Hepatocyte (in vitro differentiated cells): ENCODE data around the gene C2orf81. TPM values are rescaled to one million over a fixed set of nuclear protein-coding genes. Genes with fewer than 3 reads are reported as not detected.
A peak's percentile ranks its signal among the peaks of the same experiment; 100 is the strongest.

ENCODE experiments used
- DNase-seq: peaks from one replicate; pipeline ENCODE4 v3.0.0-alpha.2; 2016; ENCODE audit warnings: low spot score
- H2AFZ ChIP-seq: fragments of 200-600 bp; sonication (generic); 2 replicates; pipeline ENCODE4 v1.6.0; 2016; ENCODE audit warnings: antibody characterized with exemption, mild to moderate bottlenecking
- H3K27ac ChIP-seq: fragments of 200-600 bp; sonication (generic); 2 replicates; pipeline ENCODE4 v1.5.1; 2016; ENCODE audit warnings: mild to moderate bottlenecking
- H3K27me3 ChIP-seq: fragments of 200-600 bp; sonication (generic); 2 replicates; pipeline ENCODE4 v1.6.1; 2016
- H3K36me3 ChIP-seq: fragments of 200-600 bp; sonication (generic); replicated peaks from 2 replicates; pipeline ENCODE4 v1.5.1; 2016; ENCODE audit warnings: low read depth; ENCODE audit not compliant: insufficient read depth
- H3K4me1 ChIP-seq: fragments of 200-600 bp; sonication (generic); 2 replicates; pipeline ENCODE4 v1.5.1; 2016; ENCODE audit warnings: mild to moderate bottlenecking, moderate library complexity; ENCODE audit not compliant: insufficient read depth
- H3K4me2 ChIP-seq: fragments of 200-600 bp; sonication (generic); 2 replicates; pipeline ENCODE4 v1.6.0; 2016
- H3K4me3 ChIP-seq: fragments of 200-600 bp; sonication (generic); 2 replicates; pipeline ENCODE4 v1.5.1; 2016; ENCODE audit warnings: mild to moderate bottlenecking
- H3K79me2 ChIP-seq: fragments of 200-600 bp; sonication (generic); 2 replicates; pipeline ENCODE4 v1.6.0; 2017; ENCODE audit warnings: mild to moderate bottlenecking
- H3K9me2 ChIP-seq: fragments of 200-600 bp; sonication (generic); replicated peaks from 2 replicates; pipeline ENCODE4 v1.6.0; 2017; ENCODE audit warnings: mild to moderate bottlenecking; ENCODE audit not compliant: insufficient read depth
- H3K9me3 ChIP-seq: fragments of 200-600 bp; sonication (generic); 2 replicates; pipeline ENCODE4 v1.5.1; 2016; ENCODE audit warnings: low read depth, mild to moderate bottlenecking
- H4K20me1 ChIP-seq: fragments of 200-600 bp; sonication (generic); 2 replicates; pipeline ENCODE4 v1.6.0; 2016; ENCODE audit warnings: mild to moderate bottlenecking; ENCODE audit not compliant: insufficient read depth, poor library complexity, severe bottlenecking
- CTCF ChIP-seq: fragments of 200-600 bp; sonication (generic); IDR thresholded peaks from 2 replicates; pipeline ENCODE4 v1.5.1; 2016; ENCODE audit warnings: antibody characterized with exemption, mild to moderate bottlenecking; ENCODE audit not compliant: poor library complexity
- EZH2 ChIP-seq: fragments of 200-600 bp; sonication (generic); IDR thresholded peaks from 2 replicates; pipeline ENCODE4 v1.6.1; 2016; ENCODE audit warnings: antibody characterized with exemption, mild to moderate bottlenecking, borderline replicate concordance
- EZH2phosphoT487 ChIP-seq: fragments of 200-600 bp; sonication (generic); IDR thresholded peaks from one replicate; pipeline ENCODE4 v1.6.1; 2018; ENCODE audit warnings: antibody characterized with exemption, mild to moderate bottlenecking, low read depth, moderate library complexity; ENCODE audit not compliant: unreplicated experiment, severe bottlenecking
- whole genome bisulfite sequencing: methylation state at CpG from one replicate; pipeline ENCODE4 v1.1.6; 2016; ENCODE audit warnings: low lambda C conversion rate; ENCODE audit errors: missing lambda C conversion rate; 5-methylcytosine and 5-hydroxymethylcytosine counted together
- polyA plus RNA-seq: library from polyadenylated mRNA; unstranded; fragments of >200 nt; fragmentation: Nextera tagmentation; extraction: Ambion mirVana; gene quantifications from 2 replicates; pipeline ENCODE4 v1.2.1, GENCODE V29; 2016
- total RNA-seq: library from RNA; depleted of rRNA; stranded (reverse); fragments of >200 nt; gene quantifications from 2 replicates; pipeline ENCODE4 v1.2.3, GENCODE V29; 2014

Gene C2orf81
- total and polyA plus RNA-seq, 2 experiments from 2014 or later, result 0.37 to 0.76 TPM

DNA sequence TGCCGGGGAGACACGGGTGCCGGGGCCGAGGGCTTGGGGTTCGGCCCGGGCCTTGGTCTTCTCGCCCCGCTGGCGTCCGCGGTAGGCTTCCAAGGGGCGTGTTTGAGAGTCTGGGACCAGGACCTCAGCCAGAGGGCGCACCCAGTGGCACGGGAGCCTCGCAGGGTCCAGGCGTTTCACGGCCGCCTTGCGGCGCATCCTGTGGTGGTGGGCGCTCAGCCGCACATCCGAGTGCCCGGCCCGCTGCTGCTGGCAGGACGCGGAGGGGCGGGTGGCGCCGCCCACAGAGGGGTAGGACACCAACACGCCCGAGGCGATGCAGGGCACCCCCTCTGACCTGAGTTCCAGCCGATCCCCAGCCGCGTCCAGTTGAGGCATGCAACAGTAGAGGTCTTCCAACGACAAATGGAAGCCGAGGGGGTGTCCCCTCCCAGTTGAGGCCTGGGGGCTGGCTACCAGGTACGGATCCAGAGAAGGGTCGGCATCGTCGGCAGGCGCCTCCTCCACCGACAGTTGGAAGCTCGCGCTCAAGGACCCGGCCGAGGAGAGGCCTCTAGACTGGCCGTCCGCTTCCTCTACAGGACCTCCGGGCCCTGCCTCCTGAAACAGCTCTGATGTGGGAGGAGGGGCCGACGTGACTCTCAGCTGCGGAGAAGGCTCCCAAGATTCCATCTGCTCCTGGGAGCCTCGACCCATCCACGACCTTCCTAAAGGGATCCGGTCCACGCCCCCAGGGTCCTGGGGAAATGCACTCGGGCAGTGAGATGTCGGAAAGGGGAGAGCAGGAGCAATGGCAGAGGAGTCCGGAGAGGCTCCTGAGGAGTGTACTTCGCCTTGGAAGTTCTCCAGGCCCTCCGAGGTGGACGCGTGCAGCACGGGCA lies 6.3 kb downstream of the C2orf81 start:
- no peaks in the 10 kb centered on the region for H3K27me3 ChIP-seq
- TF ChIP-seq CTCF (no peak), EZH2 (no peak), EZH2phosphoT487 (no peak)
- H4K20me1 ChIP-seq, result no peaks in the 10 kb centered on the region
- no peak for DNase-seq
- no peak overlapping the region for H2AFZ ChIP-seq
- H3K4me3 ChIP-seq, result no peak overlapping the region
- no peaks in the 10 kb centered on the region for H3K9me2 ChIP-seq
- H3K27ac ChIP-seq, result no peak overlapping the region
- H3K4me2 ChIP-seq, result no peak overlapping the region
- H3K36me3 ChIP-seq, result no peaks in the 10 kb centered on the region
- H3K4me1 ChIP-seq, result no peaks in the 10 kb centered on the region
- H3K9me3 ChIP-seq, result no peaks in the 10 kb centered on the region
- WGBS, result 95% methylated on average over 62 of the region's 66 CpGs
- H3K79me2 ChIP-seq, result no peaks in the 10 kb centered on the region

DNA sequence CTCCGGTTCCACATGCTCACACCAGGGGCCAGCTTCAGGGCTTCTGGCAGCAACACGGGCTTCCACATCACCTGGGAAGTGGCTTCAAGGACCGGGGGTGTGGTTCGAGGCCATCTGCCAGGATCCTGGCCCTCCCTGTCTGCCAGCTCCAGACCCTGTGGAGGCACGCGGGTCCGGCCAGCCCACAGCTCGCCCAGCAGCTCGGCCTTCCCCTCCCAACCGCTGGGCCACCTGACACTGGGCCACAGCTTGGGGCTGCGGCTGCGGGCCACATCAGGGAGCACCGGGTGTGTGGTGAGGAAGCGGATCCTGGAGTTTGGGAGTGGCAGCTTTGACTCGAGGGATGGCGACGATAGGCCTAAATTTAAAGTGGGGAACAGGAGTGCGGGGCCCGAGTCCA lies 7.0 kb downstream of the C2orf81 start:
- no peaks in the 10 kb centered on the region for H3K27me3 ChIP-seq
- no peaks in the 10 kb centered on the region for H4K20me1 ChIP-seq
- no peaks in the 10 kb centered on the region for H3K9me3 ChIP-seq
- no peak overlapping the region for H3K4me3 ChIP-seq
- no peak overlapping the region for H3K4me2 ChIP-seq
- no peaks in the 10 kb centered on the region for H3K4me1 ChIP-seq
- no peaks in the 10 kb centered on the region for H3K79me2 ChIP-seq
- TF ChIP-seq EZH2phosphoT487 (no peak), EZH2 (no peak), CTCF (no peak)
- no peak overlapping the region for H3K27ac ChIP-seq
- H2AFZ ChIP-seq, result no peak overlapping the region
- WGBS, result 97% methylated on average over 19 of the region's 19 CpGs
- H3K9me2 ChIP-seq, result no peaks in the 10 kb centered on the region
- no peaks in the 10 kb centered on the region for H3K36me3 ChIP-seq
- DNase-seq, result no peak

DNA sequence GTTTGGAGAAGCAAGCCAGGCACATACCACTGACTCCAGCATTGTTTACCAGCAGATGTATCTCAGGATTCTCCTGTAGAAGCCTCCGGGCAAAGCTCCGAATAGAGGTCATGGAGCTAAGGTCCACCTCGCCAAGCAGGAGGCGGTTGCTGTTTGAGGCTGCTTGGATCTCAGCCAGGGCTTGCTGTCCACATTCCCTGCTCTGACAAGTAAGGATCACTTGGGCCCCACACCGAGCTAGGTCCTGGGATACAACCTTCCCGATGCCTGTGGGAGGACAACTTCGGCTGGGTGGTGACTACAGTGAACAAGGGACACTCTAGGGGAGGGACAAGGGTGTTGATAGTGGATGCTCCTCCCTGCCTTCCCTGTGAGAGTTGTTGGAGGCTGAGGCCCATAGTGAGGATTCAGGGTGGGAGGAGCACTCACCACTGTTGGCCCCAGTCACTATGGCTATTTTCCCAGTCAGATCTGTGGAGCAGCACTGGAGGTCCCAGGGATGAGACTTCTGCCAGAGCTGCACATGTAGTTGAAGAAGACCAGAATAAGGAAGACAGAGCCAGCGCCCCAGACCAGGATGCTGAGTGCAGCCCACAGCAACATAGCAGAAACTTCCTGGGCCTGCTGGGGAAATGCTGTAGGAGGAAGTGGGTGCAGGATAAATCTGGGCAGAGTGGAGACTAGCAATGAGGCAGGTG lies 8.3 kb downstream of the C2orf81 start:
- Histone ChIP-seq H3K36me3 (no peaks in the 10 kb centered on the region), H3K79me2 (no peaks in the 10 kb centered on the region), H2AFZ (no peak overlapping the region), H3K9me2 (no peaks in the 10 kb centered on the region), H3K27me3 (no peaks in the 10 kb centered on the region), H4K20me1 (no peaks in the 10 kb centered on the region), H3K9me3 (no peaks in the 10 kb centered on the region), H3K4me2 (no peak overlapping the region), H3K27ac (no peak overlapping the region), H3K4me3 (no peak overlapping the region), H3K4me1 (no peaks in the 10 kb centered on the region)
- WGBS, result 53% methylated on average over 8 of the region's 8 CpGs
- TF ChIP-seq EZH2phosphoT487, result no peak
- TF ChIP-seq EZH2, result no peak
- DNase-seq, result peak; percentile 53

GRCh38 chr2:74407682-74408081 lies 13.7 kb downstream of the C2orf81 start:
- H3K9me2 ChIP-seq, result no peaks in the 10 kb centered on the region
- no peaks in the 10 kb centered on the region for H3K36me3 ChIP-seq
- no peaks in the 10 kb centered on the region for H3K27me3 ChIP-seq
- no peak overlapping the region for H3K27ac ChIP-seq
- H3K4me3 ChIP-seq, result no peak overlapping the region
- DNase-seq, result no peak
- H3K4me1 ChIP-seq, result no peaks in the 10 kb centered on the region
- H3K9me3 ChIP-seq, result no peaks in the 10 kb centered on the region
- no peak overlapping the region for H3K4me2 ChIP-seq
- H4K20me1 ChIP-seq, result no peaks in the 10 kb centered on the region
- TF ChIP-seq EZH2phosphoT487, result no peak
- TF ChIP-seq EZH2, result no peak
- TF ChIP-seq CTCF, result no peak
- H2AFZ ChIP-seq, result no peak overlapping the region
- no peaks in the 10 kb centered on the region for H3K79me2 ChIP-seq
- WGBS, result 47% methylated on average over 5 of the region's 5 CpGs
